Fibroblast of mammary gland (primary cell): Measurements from ENCODE around the gene ZNF629.

Source experiments
- DNase-seq: peaks from one replicate; pipeline ENCODE4 v3.0.0-alpha.2; 2010; ENCODE audit warnings: low read depth
- H3K4me3 ChIP-seq: 2 replicates; pipeline ENCODE4 v1.5.1; 2011; ENCODE audit warnings: low read depth, mild to moderate bottlenecking, low read length, moderate library complexity; ENCODE audit not compliant: control insufficient read depth
- CTCF ChIP-seq: conservative IDR thresholded peaks from 2 replicates; pipeline ENCODE4 v1.5.1; 2011; ENCODE audit warnings: low read depth, low read length, inconsistent platforms; ENCODE audit not compliant: control insufficient read depth, insufficient read depth

ZNF629 gene

GRCh38 chr16:30747331-30747730 is 39.7 kb downstream of the ZNF629 start:
- peak; percentile 75 for DNase-seq
- TF ChIP-seq CTCF: no peak
- peak overlapping the region; percentile 60 for H3K4me3 ChIP-seq

GRCh38 chr16:30746638-30747175 is 40.3 kb downstream of the ZNF629 start:
- no peak for DNase-seq
- H3K4me3 ChIP-seq: no peak overlapping the region
- no peak for TF ChIP-seq CTCF

GRCh38 chr16:30745082-30745481 is 41.9 kb downstream of the ZNF629 start:
- no peak for DNase-seq
- no peak overlapping the region for H3K4me3 ChIP-seq
- no peak for TF ChIP-seq CTCF

- TF ChIP-seq CTCF: no peak
- H3K4me3 ChIP-seq: no peak overlapping the region
- DNase-seq: no peak
Measured at GRCh38 chr16:30744183-30744582, 42.8 kb downstream of the ZNF629 start.

GRCh38 chr16:30743716-30744115 is 43.3 kb downstream of the ZNF629 start:
- no peak for TF ChIP-seq CTCF
- no peak overlapping the region for H3K4me3 ChIP-seq
- DNase-seq: no peak

- peak; percentile 75 for DNase-seq
- no peak overlapping the region for H3K4me3 ChIP-seq
Measured at GRCh38 chr16:30741461-30741914, 45.5 kb downstream of the ZNF629 start.

More at GRCh38 chr16:30741461-30741914, 45.5 kb downstream of the ZNF629 start:
- no peak for TF ChIP-seq CTCF
